Gastrocnemius medialis (tissue), 4 donors: Measurements from ENCODE around the gene PIGH. TPM values are rescaled to one million over a fixed set of nuclear protein-coding genes. Genes with fewer than 3 reads are reported as not detected.

ENCODE experiments used
- ATAC-seq, 2 donors: fragments of 150-250 bp; one replicate each; pipeline ENCODE4 v1.9.1; 2016
- DNase-seq, 2 donors: peaks; one replicate each; pipeline ENCODE4 v3.0.0-alpha.2; 2019
- H3K27ac ChIP-seq, 4 donors: fragments of 200-600 bp; sonication (generic); 1 replicate in 1 of 4; 2 replicates in 3 of 4; pipeline ENCODE4 v1.5.1; 2016 to 2018; ENCODE audit warnings: mild to moderate bottlenecking in 2 of 4, moderate library complexity in 1 of 4
- H3K27me3 ChIP-seq, 3 donors: fragments of 200-600 bp; sonication (generic) in 2 of 3; 1 replicate in 1 of 3; 2 replicates in 2 of 3; pipeline versions ENCODE4 v1.5.1 to v1.6.0; 2016 to 2019; ENCODE audit warnings: mild to moderate bottlenecking in 1 of 3, moderate library complexity in 1 of 3
- H3K36me3 ChIP-seq, 2 donors: fragments of 200-600 bp; sonication (generic) in 1 of 2; one replicate each; pipeline ENCODE4 v1.5.1; 2017 to 2018
- H3K4me1 ChIP-seq, 2 donors: fragments of 200-600 bp; sonication (generic) in 1 of 2; one replicate each; pipeline ENCODE4 v1.5.1; 2016 to 2017; ENCODE audit warnings: mild to moderate bottlenecking in 2 of 2
- H3K4me3 ChIP-seq, 4 donors: fragments of 200-600 bp; sonication (generic) in 3 of 4; 1 replicate in 1 of 4; 2 replicates in 3 of 4; pipeline ENCODE4 v1.5.1; 2016 to 2019; ENCODE audit warnings: mild to moderate bottlenecking in 2 of 4
- H3K9me3 ChIP-seq, 3 donors: fragments of 200-600 bp; sonication (generic) in 2 of 3; 1 replicate in 1 of 3; 2 replicates in 2 of 3; pipeline ENCODE4 v1.5.1; 2016 to 2019
- POLR2A ChIP-seq, 2 donors: fragments of 450-650 bp; IDR thresholded peaks; one replicate each; pipeline ENCODE4 v1.6.1; 2017; ENCODE audit warnings: antibody characterized with exemption in 2 of 2, mild to moderate bottlenecking in 2 of 2, moderate library complexity in 2 of 2
- in situ Hi-C, 4 donors: fragments of 200-750 bp; cut with MboI; loops; one replicate each; pipeline versions ENCODE4 v1.15.0 to v1.8.0; 2017; ENCODE audit warnings: low sequenced_read_pairs in 4 of 4
- intact Hi-C: fragments of 100-400 bp; cut with DNase I; formaldehyde crosslinking; loops from one replicate; pipeline ENCODE4 v1.15.1; 2023; ENCODE audit warnings: low total_unique reads
- total RNA-seq, 4 donors: library from RNA; depleted of rRNA; stranded (reverse); fragments of >200 nt; gene quantifications; one replicate each; pipeline versions ENCODE4 v1.1.0 to v1.2.3, GENCODE V29; 2016
- TF ChIP-seq, protein P1 (sequence below), 5 experiments: fragments of 450-650 bp in 3 of 5; fragments of 200-600 bp in 2 of 5; sonication (generic) in 2 of 5; IDR thresholded peaks in 4 of 5; conservative IDR thresholded peaks in 1 of 5; 1 replicate in 4 of 5; 2 replicates in 1 of 5; pipeline ENCODE4 v1.5.1; 2016 to 2019; ENCODE audit warnings: antibody characterized with exemption in 5 of 5, mild to moderate bottlenecking in 3 of 5, moderate library complexity in 3 of 5

The PIGH gene
- total RNA-seq, 4 donors from 2014 or later = 27.8 to 48.5 (median 35.3) TPM

DNA sequence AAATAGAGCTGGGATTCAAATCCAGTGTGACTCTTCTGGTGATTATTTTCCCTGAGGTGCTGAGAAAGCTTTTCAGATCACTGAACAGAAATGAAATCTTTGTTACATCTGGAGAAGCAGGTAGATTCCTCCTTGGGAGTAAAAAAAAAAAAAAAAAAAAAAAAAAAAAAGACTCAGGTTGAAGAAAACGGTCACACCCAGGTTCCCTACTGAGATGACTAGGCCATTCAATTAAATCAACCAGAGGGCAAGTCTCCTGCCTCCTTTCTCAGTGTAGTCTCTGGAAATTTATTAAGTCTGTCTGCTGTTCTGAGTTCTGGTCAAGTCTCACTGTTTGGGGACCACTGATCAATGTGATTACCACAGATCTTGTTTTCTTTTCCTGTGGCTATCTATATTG is 43.6 kb upstream of the PIGH start:
- DNase-seq (no peak), ATAC-seq (no peak)
- Histone ChIP-seq H3K4me3 (no peak overlapping the region), H3K9me3 (no peaks in the 10 kb centered on the region), H3K36me3 (peaks cover 5 to 46% of the 10 kb centered on the region in 2 donors), H3K4me1 (peaks cover 8 to 15% of the 10 kb centered on the region in 2 donors), H3K27ac (peak overlapping the region; percentile 78 to 89 (median 83)), H3K27me3 (no peaks in the 10 kb centered on the region)
- in situ Hi-C loops = no loop called here
- intact Hi-C loops = loop anchor here (1.0 to 2.0 kb wide), 2 partner anchors 7 to 21 kb away; no protein-coding TSS in a partner anchor
- TF ChIP-seq POLR2A (IDR thresholded peaks at IDR 0.05) = no peak
- TF ChIP-seq, protein P1, sequence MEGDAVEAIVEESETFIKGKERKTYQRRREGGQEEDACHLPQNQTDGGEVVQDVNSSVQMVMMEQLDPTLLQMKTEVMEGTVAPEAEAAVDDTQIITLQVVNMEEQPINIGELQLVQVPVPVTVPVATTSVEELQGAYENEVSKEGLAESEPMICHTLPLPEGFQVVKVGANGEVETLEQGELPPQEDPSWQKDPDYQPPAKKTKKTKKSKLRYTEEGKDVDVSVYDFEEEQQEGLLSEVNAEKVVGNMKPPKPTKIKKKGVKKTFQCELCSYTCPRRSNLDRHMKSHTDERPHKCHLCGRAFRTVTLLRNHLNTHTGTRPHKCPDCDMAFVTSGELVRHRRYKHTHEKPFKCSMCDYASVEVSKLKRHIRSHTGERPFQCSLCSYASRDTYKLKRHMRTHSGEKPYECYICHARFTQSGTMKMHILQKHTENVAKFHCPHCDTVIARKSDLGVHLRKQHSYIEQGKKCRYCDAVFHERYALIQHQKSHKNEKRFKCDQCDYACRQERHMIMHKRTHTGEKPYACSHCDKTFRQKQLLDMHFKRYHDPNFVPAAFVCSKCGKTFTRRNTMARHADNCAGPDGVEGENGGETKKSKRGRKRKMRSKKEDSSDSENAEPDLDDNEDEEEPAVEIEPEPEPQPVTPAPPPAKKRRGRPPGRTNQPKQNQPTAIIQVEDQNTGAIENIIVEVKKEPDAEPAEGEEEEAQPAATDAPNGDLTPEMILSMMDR (IDR thresholded peaks at IDR 0.05 in 4 of 5, conservative IDR thresholded peaks at IDR 0.05 in 1 of 5) = no peak

DNA sequence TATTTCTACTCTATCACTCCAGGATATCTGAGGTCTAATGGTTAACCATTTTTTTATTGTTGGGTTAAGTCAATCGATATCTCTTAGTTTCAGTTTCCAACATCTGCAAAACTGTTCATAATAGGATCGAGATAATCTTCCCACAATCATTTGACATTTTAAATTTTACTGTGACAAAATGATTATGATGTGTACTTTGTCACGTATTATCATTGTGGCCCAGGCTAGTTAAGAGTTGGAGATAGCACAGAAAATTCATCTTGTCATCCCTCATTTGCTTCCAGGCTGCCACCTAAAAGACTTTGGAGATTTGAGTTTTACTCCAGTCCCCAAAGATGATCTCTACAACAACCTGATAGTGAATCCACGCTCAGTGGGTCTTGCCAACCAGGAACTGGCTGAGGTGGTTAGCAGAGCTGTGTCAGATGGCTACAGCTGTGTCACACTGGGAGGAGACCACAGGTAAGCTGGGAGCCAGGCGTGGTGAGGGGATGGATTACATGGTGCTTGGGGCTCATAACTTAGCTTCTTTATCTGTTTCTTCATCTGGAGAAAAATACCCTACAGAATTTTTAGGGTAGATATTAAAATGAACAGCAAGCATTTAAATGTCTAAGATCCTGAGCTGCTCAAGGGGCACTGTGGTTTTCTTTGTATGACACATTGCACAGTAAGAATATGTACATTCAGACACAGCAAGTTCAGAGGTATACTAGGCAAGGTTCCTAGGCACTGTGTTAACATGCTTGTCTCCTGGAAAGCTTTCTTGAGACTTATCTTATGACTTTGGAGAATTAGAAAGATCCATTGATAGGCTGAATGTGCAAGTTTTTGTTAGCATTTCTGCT is 42.1 kb upstream of the PIGH start:
- no peak overlapping the region for H3K4me3 ChIP-seq
- H3K36me3 ChIP-seq = peaks cover 0 to 30% of the 10 kb centered on the region in 2 donors
- no peak for DNase-seq
- ATAC-seq = no peak
- TF ChIP-seq POLR2A (IDR thresholded peaks at IDR 0.05) = no peak
- TF ChIP-seq, protein P1 (IDR thresholded peaks at IDR 0.05 in 4 of 5, conservative IDR thresholded peaks at IDR 0.05 in 1 of 5) = no peak
- H3K4me1 ChIP-seq = peaks cover 8 to 29% of the 10 kb centered on the region in 2 donors
- in situ Hi-C loops = no loop called here
- intact Hi-C loops = no loop called here
- H3K27me3 ChIP-seq = no peaks in the 10 kb centered on the region
- H3K27ac ChIP-seq = peak overlapping the region; percentile 5 to 89 (median 54)
- H3K9me3 ChIP-seq = no peaks in the 10 kb centered on the region

DNA sequence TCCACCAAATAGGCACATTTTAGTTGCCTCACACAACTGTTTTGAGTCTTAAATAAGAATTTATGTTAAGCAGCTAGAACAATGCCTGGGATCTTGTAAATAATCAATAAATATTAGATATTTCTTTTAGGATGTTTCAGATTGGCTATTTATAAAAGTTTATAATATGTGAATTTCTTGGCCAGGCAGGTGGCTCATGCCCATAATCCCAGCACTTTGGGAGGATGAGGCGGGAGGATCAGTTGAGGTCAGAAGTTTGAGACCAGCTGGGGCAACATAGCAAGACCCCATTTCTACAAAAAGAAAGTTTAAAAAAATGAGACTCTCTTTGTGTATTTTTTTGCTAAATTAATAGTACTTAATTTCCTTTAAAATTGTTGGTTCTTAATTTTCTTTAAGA is 41.4 kb upstream of the PIGH start:
- no peak for ATAC-seq
- intact Hi-C loops = no loop called here
- in situ Hi-C loops = no loop called here

DNA sequence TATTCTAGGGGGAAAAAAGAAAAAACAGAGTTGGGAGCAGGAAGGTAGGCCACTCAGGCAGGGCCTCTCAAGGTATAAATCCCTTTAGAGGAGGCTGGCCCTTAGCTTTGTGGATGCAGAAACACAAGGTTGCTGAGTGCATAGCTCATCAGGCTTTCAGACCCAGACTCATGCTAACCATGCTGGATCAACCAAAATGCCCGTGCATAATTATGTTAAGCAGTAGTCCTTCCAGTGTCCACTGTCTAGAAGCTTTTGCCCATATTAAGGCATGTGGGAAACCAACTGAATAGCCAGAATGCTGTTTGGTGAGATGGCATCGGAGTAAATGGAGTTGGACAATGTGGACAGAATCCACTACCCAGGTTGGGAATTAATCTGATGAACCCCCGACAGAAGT is 38.6 kb upstream of the PIGH start:
- intact Hi-C loops = no loop called here
- TF ChIP-seq POLR2A (IDR thresholded peaks at IDR 0.05) = no peak
- TF ChIP-seq, protein P1 (IDR thresholded peaks at IDR 0.05 in 4 of 5, conservative IDR thresholded peaks at IDR 0.05 in 1 of 5) = no peak
- Histone ChIP-seq H3K4me1 (peaks cover 10 to 35% of the 10 kb centered on the region in 2 donors), H3K27me3 (no peaks in the 10 kb centered on the region), H3K27ac (peak overlapping the region in 3 of 4 donors; percentile 30 to 89 (median 82)), H3K36me3 (peaks cover 0 to 12% of the 10 kb centered on the region in 2 donors), H3K4me3 (no peak overlapping the region), H3K9me3 (no peaks in the 10 kb centered on the region)
- in situ Hi-C loops = no loop called here
- no peak for DNase-seq
- no peak for ATAC-seq

More for the DNA sequence above, 41.4 kb upstream of the PIGH start:
- Histone ChIP-seq H3K27me3 (no peaks in the 10 kb centered on the region), H3K36me3 (peaks cover 0 to 23% of the 10 kb centered on the region in 2 donors), H3K4me3 (no peak overlapping the region), H3K9me3 (no peaks in the 10 kb centered on the region), H3K27ac (peak overlapping the region in 2 of 4 donors; percentile 85 to 89), H3K4me1 (peaks cover 8 to 34% of the 10 kb centered on the region in 2 donors)
- TF ChIP-seq, protein P1 (IDR thresholded peaks at IDR 0.05 in 4 of 5, conservative IDR thresholded peaks at IDR 0.05 in 1 of 5) = no peak
- no peak for TF ChIP-seq POLR2A (IDR thresholded peaks at IDR 0.05)
- no peak for DNase-seq
